ENCODE results near the gene POLR1H.

POLR1H gene

DNA sequence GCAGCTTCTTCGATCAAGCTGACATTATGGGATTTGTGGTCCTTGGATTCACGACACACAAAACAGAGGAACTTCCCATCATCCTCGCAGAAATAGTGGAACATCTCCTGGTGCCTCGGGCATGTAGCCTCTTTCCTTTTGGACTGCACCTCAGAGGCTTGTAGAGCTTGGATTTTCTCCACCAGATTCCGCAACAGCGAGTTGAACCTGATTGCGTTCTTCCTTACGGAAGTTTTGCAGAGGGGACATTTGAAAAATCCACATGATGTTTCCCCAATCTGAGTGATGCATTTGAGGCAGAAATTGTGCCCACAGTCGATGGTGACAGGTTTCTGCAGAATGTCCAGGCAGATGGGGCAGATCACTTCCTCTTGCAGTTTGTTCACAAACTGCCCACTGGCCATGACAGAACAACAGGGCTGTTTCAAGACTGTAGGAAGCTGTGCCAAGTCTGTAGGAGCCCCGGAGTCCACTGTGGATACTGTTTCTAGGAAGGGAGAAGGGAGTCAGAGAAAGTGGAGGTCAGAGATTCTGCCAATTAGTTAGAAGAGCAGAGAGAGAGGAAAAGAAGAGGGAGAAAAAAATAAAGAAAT lies 51.4 kb downstream of the POLR1H start:
- no peak for DNase-seq (ENCODE audit: low read depth)

GRCh38 chr6:30113003-30113759 lies 52.1 kb downstream of the POLR1H start, which contains the start of gene TRIM31:
TRIM31 (minus strand) TSS chr6:30113090; CDS start chr6:30112805, 285 bp downstream.
- Histone ChIP-seq H3K27me3 (replicated peaks; ENCODE audit: control insufficient read depth, insufficient read depth, low read length) (peaks cover 54% of the 10 kb centered on the region), H3K4me3 (ENCODE audit: low read length) (no peak within 1 kb of the TSS), H3K9ac (ENCODE audit: low read length) (no peak within 1 kb of the TSS), H3K4me1 (ENCODE audit: control insufficient read depth, insufficient read depth, low read length) (no peaks in the 10 kb centered on the region), H3K9me3 (ENCODE audit: control insufficient read depth, low read length) (no peaks in the 10 kb centered on the region), H3K36me3 (ENCODE audit: control insufficient read depth, insufficient read depth, low read length, severe bottlenecking) (no peaks in the 10 kb centered on the region)
- DNase-seq (ENCODE audit: low read depth), result no peak

More for the DNA sequence above, 51.4 kb downstream of the POLR1H start:
- Histone ChIP-seq H3K4me1 (ENCODE audit: control insufficient read depth, insufficient read depth, low read length) (no peaks in the 10 kb centered on the region), H3K9me3 (ENCODE audit: control insufficient read depth, low read length) (no peaks in the 10 kb centered on the region), H3K4me3 (ENCODE audit: low read length) (no peak overlapping the region), H3K36me3 (ENCODE audit: control insufficient read depth, insufficient read depth, low read length, severe bottlenecking) (no peaks in the 10 kb centered on the region), H3K9ac (ENCODE audit: low read length) (no peak overlapping the region), H3K27me3 (replicated peaks; ENCODE audit: control insufficient read depth, insufficient read depth, low read length) (peaks cover 57% of the 10 kb centered on the region)

DNA sequence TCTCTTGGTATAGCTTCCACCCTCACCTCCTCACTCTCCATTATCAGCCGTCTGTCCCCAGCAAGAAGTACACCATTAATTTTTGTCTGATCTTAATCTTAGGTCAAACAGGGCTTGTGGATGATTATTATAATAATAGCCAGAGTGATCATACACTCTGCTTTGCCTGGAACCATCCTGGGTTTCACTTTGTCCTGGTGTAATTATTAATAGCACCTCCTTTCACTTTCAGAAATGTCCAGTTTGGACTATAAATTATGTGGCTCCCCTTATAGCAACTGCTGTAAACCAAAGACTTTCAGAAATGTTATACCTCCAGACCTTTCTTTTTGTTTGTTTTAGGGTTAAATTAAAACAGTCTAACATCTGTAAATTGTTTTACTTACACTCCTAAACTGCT lies 52.8 kb downstream of the POLR1H start:
- no peaks in the 10 kb centered on the region for H3K9me3 ChIP-seq (ENCODE audit: control insufficient read depth, low read length)
- H3K9ac ChIP-seq (ENCODE audit: low read length), result no peak overlapping the region
- no peaks in the 10 kb centered on the region for H3K36me3 ChIP-seq (ENCODE audit: control insufficient read depth, insufficient read depth, low read length, severe bottlenecking)
- H3K4me3 ChIP-seq (ENCODE audit: low read length), result no peak overlapping the region
- H3K27me3 ChIP-seq (replicated peaks; ENCODE audit: control insufficient read depth, insufficient read depth, low read length), result peaks cover 49% of the 10 kb centered on the region
- no peaks in the 10 kb centered on the region for H3K4me1 ChIP-seq (ENCODE audit: control insufficient read depth, insufficient read depth, low read length)
- DNase-seq (ENCODE audit: low read depth), result no peak

Measured in adipocyte (in vitro differentiated cells).